NCI-H2196 (cell line): ENCODE data around the gene ABCA6.
"Not testable (repeated sequence)": the region's sequence is repeated elsewhere in the genome, so short reads cannot be mapped to it uniquely, and the experiment has no call there.

ENCODE experiments used
- DNase-seq: peaks from one replicate; lab custom pipeline; 2025; ENCODE audit not compliant: unreplicated experiment; lab: John Stamatoyannopoulos, UW

Gene ABCA6

GRCh38 chr17:69141431-69142174 lies at the start of gene ABCA6:
TSS of gene ABCA6 (minus strand) at chr17:69141895. CDS start at chr17:69140703, 1,192 bp downstream.
- DNase-seq, result no peak

DNA sequence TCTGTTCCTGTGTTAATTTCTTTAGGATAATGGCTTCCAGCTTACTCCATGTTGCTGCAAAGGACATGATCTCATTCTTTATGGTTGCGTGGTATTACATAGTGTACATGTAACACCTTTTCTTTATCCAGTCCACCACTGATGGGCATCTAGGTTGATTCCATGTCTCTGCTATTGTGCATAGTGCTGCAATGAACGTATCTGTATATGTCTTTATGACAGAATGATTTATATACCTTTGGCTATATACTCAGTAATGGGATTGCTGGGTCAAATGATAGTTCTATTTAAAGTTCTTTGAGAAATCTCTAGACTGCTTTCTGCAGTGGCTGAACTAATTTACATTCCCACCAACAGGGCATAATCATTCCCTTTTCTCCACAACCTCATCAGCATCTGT lies 47.1 kb upstream of the ABCA6 start:
- no peak for DNase-seq

GRCh38 chr17:69188064-69188463 lies 46.4 kb upstream of the ABCA6 start:
- DNase-seq, result no peak

DNA sequence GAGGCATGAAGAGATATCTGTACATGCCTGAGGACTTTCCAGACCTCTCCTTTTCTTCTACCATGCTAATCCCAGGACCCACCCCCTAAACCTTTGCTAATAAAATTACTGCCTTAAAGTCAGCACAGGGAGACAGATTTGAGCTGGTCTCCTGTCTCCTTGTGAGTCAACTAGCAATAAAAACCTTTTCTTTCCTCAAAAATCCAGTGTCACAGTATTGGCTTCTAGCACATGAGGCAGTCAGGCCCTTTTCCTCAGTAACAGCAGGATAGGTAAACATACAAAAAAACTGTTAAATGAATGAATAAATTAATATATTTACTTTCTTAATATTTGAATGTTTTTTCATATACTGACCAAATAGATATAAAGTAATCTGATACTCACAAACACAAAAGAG lies 45.6 kb upstream of the ABCA6 start:
- DNase-seq, result no peak

DNA sequence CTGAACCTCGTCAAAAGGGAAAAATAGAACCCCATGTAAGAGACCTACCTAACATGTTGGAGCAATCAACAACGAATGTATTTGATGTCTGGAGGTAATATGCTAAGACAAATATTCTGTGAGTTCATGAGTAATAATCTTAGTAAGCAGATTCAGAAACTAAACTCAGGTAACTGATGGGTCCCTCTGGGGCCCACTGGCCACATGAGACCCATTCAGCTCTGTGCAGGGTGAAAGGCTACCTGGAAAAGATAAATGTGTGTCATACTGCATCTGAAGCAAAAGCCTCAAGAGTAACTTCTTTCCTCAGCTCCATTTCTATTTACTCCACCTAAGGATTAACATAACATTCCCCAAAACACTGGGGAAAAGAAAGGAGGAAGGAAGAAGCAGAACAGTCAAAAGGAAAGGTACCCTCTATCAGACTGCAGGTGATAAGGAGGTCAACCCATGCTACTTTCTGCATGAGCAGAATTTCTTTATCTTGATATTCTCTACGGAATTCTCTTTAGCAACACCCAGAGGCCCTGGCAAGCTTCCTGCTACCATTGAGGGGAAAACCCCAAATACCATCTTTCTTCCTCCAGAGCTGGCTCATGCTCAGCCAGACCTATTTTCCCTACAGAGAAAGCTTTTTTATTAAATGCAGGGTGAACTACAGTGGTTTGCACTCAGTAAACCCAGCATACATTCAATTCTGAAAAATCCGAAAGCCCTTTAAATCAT lies 37.7 kb upstream of the ABCA6 start:
- no peak for DNase-seq

- no peak for DNase-seq
Observed at GRCh38 chr17:69176457-69176795, 34.7 kb upstream of the ABCA6 start.

- no peak for DNase-seq
Observed at GRCh38 chr17:69175625-69176456, 34.1 kb upstream of the ABCA6 start.

DNA sequence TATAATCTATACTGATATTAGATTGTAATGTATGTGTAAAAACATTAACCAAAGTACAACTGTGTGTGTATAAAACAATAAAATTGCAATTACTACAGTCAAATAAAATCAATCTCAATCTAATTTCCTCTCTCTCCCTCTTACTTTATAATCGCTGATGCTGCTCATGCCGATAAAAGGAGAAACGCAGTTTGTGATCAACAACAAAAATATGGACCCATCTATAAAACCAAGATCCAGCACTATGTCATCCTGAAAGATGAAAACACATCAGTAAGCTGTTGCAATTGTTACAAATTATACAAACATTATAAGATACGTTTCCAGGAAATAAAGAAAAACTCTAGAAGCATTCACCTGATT lies 33.5 kb upstream of the ABCA6 start:
- no peak for DNase-seq

DNA sequence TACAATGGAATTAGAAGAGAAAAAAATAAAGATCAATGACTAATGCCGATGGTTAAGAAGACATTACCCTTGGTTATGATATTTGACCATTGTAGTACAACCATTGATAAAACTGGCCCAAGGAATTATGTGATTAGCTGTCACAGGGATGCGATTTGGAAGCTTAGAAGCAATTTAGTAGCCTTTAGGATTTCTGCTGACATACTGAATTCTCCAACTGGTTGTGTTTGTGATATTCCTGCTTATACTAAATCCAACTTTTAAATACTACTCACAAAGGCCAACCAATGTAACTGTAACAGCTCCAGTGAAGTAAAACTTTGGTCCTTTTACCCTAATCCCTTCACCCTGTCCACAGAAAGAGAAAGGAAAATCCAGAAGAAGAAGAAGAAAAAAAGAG lies 31.4 kb upstream of the ABCA6 start:
- no peak for DNase-seq

DNA sequence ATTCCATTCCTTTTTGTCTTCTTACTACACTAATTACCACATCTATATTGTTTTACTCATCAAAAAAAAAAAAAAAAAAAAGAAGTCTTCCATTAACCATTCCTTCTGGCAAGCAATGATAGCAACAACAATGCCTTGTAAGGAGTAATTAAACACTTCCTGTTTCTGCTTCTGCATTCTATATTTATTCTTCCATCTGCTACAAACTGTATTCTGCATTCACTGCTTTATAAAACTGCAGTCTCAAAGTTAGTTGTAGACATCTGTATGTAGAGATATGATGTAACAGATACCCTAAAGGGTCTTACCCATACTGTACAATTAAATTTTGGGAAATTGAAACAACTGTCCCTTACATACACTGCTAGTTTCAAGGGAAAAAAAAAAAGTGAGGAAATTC lies 28.7 kb upstream of the ABCA6 start:
- no peak for DNase-seq

DNA sequence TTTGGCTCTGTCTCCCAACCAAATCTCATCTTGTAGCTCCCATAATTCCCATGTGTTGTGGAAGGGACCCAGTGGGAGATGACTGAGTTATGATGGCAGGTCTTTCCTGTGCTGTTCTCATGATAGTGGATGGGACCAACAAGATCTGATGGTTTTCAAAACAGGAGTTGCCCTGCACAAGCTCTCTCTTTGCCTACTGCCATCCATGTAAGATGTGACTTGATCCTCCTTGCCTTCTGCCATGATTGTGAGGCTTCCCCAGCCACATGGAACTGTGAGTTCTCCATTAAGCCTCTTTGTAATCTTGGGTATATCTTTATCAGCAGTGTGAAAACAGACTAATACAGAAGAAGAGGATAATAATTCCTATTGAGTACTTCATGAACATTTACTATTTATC lies 26.9 kb upstream of the ABCA6 start:
- DNase-seq, result not testable (repeated sequence)

GRCh38 chr17:69166957-69167356 lies 25.3 kb upstream of the ABCA6 start:
- DNase-seq, result no peak

GRCh38 chr17:69164206-69164605 lies 22.5 kb upstream of the ABCA6 start:
- no peak for DNase-seq

GRCh38 chr17:69159418-69159817 lies 17.7 kb upstream of the ABCA6 start:
- no peak for DNase-seq

- no peak for DNase-seq
Observed at GRCh38 chr17:69154267-69154666, 12.6 kb upstream of the ABCA6 start.

- DNase-seq, result no peak
Observed at GRCh38 chr17:69150333-69150732, 8.6 kb upstream of the ABCA6 start.

DNA sequence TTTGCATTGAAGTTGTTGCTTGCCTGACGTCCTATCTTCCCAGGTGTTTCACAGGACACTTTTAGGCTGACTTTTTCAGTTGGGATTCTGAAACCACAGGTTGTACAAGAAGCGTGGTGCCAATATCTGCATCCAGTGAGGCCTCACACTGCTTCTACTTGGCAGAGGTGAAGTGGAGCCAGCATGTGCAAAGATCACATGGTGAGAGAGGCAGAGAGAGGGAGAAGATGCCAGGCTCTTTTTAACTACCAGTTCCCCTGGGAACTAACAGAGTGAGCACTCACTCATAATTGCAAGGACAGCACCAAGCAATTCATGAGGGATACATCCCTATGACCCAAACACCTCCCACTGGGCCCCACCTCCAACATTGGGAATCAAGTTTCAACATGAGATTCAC lies 5.8 kb upstream of the ABCA6 start:
- no peak for DNase-seq

GRCh38 chr17:69144331-69145255 lies 2.9 kb upstream of the ABCA6 start:
- DNase-seq, result no peak

- DNase-seq, result no peak
Observed at GRCh38 chr17:69143683-69144231, 2.1 kb upstream of the ABCA6 start.

GRCh38 chr17:69143151-69143550 lies 1.5 kb upstream of the ABCA6 start:
- no peak for DNase-seq
